GM12891 (cell line): Measurements from ENCODE around the gene PI4KB.

Experiments used
- PAX5 ChIP-seq: IDR thresholded peaks from 2 replicates; pipeline ENCODE4 v1.6.1; 2011; ENCODE audit warnings: low read length, moderate library complexity, mild to moderate bottlenecking; ENCODE audit not compliant: insufficient read depth, severe bottlenecking
- POLR2A ChIP-seq: IDR thresholded peaks from 2 replicates; pipeline ENCODE4 v1.6.1; 2011; ENCODE audit warnings: low read depth, low read length, control low read depth
- POLR2AphosphoS5 ChIP-seq: IDR thresholded peaks from 2 replicates; pipeline ENCODE4 v1.6.1; 2011; ENCODE audit warnings: low read depth, low read length, control low read depth
- POU2F2 ChIP-seq: IDR thresholded peaks from 2 replicates; pipeline ENCODE4 v1.6.1; 2011; ENCODE audit warnings: low read depth, mild to moderate bottlenecking, control low read depth, low read length, moderate library complexity

- TF ChIP-seq PAX5 (no peak), POLR2AphosphoS5 (no peak), POLR2A (no peak), POU2F2 (no peak)
These were observed 11.5 kb downstream of the PI4KB start for GRCh38 chr1:151315565-151316235.
